ENCODE data around the gene KLHL7.
"Not testable (repeated sequence)": the region's sequence is repeated elsewhere in the genome, so short reads cannot be mapped to it uniquely, and the experiment has no call there.

KLHL7 gene

DNA sequence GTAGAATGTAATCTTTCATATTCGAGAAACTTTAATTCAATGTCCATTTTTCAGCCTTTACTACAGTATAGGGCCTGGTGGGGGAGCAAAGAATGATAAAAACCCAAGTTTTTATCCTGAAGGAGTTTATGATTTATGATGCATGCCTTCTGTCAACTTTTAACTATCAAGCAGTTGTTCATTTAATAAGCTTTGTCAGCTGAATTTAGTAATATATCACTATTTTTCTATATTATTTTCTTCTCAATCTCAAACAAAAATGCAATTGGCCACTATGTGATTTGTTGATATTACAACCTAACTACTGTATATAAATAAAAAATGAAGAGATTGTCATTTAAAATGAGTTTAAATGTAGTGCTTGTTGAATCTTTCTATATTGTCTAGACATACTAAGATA, 78.7 kb downstream of the KLHL7 start:
- no peak for DNase-seq

DNA sequence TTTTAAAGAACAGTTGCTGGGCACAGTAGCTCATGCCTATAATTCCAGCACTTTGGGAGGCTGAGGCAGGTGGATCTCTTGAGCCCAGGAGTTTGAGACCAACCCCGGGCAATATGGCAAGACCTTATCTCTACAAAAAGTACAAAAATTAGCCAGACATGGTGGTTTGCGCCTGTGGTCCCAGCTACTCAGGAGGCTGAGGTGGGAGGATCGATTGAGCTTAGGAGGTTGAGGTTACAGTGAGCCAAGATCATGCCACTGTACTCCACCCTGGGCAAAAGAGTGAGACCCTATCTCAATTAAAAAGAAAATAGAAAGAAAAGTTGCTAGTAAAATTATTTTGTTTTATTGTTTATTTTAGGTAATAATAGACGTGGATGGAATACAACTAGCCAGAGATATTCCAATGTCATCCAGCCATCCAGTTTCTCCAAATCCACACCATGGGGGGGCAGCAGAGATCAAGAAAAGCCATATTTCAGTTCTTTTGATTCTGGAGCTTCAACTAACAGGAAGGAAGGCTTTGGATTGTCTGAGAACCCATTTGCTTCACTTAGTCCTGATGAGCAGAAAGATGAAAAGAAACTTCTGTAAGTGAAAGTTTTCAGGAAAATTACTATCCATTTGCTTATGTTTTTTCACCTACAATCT, 79.2 kb downstream of the KLHL7 start:
- peak; percentile 68 for DNase-seq

DNA sequence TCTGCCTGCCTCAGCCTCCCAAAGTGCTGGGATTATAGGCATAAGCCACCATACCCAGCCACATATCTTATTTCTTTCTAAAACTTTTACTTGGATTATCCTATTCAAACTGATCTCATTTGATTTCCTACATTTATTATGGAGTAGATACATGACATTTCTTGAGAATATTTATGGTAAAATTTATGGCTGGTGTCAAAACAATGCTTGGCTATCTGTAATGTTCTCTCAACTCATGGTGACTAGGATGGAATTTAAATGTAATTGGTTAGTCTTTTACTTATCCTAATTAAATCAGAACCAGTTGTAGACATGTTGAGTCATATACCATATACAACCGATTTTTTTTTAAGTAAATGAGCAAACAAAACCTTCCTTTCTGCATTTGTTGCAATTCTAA, 80.4 kb downstream of the KLHL7 start:
- no peak for DNase-seq

DNA sequence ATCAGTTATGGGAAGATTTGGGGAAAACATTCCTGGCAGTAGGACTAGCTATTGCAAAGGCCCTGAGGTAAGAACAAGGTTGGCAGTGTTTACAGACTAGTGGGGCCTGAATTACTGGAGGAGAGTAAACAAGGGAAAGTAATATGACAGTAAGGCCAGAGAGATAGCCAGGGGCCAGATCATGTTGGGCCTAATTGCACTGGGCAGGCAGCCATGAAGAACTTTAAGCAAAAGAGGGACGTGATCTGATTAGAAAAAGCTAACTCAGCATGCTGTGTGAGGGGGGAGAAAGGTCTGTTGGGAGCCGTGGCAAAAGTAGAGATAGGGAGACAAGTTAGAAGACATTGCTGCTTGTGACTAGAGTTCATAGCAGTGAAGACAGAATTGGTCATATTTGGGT, 85.4 kb downstream of the KLHL7 start:
- peak; percentile 91 for DNase-seq

DNA sequence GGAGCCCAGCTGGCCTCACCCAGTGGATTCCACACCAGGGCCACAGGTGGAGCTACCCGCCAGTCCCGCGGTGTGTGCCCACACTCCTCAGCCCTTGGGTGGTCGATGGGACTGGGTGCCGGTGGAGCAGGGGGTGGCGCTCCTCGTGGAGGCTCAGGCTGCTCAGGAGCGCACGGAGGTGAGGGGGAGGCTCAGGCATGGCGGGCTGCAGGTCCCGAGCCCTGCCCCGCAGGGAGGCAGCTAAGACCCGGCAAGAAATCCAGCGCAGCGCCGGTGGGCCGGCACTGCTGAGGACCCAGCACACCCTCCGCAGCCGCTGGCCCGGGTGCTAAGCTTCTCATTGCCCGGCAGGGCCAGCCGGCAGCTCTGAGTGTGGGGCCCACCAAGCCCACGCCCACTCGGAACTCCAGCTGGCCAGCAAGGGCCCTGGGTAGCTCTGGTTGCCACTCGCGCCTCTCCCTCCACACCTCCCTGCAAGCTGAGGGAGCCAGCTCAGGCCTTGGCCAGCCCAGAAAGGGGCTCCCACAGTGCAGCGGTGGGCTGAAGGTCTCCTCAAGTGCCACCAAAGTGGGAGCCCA, 88.2 kb downstream of the KLHL7 start:
- DNase-seq, result not testable (repeated sequence)

DNA sequence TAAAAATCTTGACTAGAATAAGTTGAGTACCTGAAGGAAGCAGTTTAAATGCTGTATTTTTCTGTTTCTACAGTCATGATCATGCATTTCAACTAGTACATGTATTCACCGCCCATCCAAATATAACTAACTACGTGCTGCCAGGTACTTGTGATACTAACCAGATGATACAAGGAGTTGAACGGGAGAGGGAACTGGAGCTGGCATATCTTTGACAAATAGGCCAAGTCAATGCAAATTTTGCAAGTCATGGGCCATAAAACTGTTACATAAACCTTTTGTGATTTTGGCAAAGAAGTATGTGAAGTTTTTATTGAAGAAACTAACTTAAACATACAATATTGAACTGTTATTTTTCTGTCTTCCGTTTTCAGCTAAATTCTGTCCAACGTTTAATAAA, 90.7 kb downstream of the KLHL7 start:
- no peak for DNase-seq

DNA sequence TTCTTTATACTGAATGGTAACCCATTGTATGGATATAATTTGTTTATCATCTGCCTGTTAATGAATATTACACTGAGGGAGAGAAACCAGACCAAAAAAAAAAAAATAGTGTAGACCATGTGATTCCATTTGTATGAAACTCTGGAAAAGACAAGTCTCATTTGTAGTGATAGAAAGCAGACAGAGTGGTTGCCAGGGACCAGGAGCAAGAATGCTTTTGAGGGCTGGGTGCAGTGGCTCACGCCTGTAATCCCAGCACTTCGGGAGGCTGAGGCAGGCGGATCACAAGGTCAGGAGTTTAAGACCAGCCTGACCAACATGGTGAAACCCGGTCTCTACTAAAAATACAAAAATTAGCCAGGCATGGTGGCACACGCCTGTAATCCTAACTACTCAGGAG, 92.2 kb downstream of the KLHL7 start:
- not testable (repeated sequence) for DNase-seq

DNA sequence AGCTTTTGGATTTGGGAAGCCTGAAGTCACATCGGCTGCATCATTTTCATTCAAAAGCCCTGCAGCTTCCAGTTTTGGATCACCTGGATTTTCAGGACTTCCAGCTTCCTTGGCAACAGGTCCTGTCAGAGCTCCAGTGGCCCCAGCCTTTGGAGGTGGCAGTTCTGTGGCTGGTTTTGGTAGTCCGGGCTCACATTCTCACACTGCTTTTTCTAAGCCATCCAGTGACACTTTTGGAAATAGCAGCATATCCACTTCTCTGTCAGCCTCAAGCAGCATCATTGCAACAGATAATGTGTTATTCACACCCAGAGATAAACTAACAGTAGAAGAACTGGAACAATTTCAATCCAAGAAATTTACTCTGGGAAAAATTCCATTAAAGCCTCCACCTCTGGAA, 94.7 kb downstream of the KLHL7 start:
- no peak for DNase-seq

DNA sequence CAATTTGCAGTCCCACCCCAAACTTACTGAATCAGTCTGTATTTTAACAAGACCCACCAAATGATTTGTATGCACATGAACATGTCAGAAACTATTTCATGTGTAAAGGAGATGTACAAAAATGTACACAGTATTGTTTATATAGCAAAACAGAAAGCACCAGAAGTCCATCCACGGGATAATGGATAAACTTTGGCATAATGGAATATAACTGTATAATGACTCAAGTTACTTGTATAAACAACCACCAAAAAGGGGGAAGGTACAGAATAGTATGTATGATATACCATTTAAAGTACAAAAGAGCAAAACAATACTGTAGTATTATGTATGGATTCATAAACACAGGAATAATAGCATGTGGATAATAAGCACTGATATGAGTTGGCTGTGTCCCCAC, 98.7 kb downstream of the KLHL7 start:
- no peak for DNase-seq

DNA sequence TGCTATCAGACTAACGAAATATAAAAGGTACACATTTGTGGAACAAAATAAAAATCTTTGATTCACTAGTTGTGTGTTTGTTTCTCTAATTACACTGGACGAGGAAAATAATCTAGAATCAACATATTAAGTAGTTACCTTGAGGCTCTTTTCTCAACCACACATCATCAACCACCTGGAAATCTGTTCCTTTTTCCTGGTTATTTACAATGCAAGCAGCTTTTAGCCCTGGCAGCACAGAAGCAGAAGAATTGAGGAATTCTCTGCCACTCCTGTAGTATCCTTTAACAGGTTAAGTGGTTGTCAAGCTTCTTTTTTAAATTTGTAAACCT, 100.0 kb downstream of the KLHL7 start:
- no peak for DNase-seq

DNA sequence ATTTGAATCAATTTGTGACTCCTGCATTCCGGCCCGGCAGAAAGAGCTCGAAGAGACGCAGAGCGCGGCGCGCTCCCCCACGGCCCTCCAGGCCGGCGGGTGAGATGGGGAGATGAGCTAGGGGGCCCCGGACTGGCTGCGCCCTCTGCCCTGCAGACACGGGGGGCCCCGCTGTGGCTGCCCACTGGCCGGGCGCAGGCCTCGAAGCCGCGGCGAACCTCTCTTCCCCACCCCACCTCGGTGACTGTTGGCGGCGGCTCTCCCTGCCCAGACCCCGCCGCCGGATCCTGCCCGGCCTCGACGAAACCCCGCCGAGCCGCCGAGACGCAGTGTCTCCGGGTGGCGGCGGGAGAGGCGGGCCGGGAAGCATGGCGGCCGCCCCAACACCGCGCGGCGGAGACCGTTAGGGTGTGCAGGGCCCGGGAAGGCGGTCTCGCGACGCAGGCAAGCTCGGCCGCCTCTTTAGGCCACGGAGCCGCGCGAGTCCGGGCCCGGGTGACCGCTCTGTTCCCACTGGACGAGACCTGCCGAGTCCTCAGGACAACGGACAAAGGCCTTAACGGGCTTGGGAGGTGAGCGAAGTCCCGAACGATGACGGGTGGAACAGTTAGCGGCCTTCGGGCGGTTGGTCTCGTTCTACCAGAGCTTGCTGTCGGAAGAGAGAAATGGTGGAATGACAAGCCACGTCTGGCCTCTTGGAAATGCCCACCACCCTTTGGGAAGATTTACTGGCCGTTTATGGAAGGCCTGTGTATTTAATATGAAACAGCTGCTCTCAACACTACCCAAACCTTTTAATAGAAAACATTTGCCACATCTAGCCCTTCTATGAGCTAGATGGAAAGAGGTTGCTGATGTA, 100.6 kb downstream of the KLHL7 start:
- no peak for DNase-seq

DNA sequence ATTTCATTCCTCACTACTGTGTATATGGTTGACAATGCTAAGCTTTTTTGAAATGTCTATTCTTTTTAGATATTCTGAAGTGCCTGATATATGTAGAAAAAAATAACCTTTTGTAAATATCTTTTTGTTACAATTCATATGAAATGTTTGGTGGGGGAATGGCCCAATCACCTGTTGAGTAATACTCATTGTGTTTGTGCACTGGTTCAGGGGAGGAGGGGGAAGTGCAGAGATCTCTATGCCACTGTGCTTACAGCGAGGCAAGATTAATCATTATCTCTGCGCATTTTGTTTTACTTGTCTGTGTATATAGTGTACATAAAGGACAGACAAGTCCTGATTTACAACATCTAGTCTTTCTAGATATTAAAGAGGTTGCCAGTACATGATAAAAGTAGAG, 101.4 kb downstream of the KLHL7 start:
- no peak for DNase-seq

DNA sequence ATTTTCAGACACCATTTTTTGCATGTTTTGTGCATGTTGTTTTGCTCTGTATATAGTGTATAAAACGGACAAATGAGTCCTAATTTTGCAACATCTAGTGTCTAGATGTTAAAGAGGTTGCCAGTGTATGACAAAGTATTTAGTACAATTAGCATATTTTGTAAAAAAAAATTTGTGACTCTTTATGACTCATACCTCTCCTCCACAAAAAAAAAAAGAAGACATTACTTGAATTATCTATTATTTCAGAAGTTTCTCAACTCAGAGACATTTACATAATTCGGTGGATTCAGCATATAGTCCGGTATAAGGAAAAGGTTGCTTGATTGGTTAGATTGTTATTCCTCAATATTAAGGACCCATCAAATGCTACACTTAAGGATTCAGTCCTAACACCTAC, 102.3 kb downstream of the KLHL7 start:
- no peak for DNase-seq

DNA sequence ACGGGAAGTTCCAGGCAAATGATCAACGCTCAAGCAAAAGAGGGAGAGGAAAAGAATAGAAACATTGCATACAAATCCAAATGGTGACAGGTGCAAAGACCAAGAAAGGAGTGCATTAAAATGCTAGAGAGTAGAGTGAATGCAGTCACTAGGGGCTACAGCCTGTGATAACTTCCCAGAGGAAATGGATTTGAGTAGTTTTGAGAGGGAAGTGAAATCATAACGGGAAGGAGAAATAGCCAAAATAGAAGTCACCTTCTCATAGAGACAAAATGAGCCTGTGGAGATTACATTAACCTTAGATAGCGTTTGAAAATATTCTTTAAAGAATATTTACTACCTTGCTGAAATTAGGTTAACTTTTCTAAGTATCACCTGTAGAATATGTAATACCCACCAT, 102.7 kb downstream of the KLHL7 start:
- no peak for DNase-seq

DNA sequence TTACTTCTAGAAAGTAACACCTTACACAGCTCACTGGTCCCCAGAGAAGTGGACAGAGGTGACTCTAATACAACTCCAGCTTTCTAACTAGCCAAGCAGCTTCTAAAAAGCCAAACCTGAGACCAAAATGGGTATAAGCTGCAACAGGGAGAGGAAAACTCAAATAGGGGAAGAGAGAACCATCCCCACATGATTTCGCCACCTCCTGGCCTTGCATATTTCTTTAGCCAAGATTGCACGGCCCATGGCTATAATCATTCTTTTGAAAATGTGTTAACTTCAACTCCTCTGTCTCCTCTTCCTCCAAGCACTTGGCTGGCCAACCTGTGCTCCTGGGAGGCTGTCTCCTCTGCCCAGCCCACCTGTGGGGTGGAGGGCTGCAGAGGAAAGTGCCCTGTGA, 104.9 kb downstream of the KLHL7 start:
- no peak for DNase-seq

DNA sequence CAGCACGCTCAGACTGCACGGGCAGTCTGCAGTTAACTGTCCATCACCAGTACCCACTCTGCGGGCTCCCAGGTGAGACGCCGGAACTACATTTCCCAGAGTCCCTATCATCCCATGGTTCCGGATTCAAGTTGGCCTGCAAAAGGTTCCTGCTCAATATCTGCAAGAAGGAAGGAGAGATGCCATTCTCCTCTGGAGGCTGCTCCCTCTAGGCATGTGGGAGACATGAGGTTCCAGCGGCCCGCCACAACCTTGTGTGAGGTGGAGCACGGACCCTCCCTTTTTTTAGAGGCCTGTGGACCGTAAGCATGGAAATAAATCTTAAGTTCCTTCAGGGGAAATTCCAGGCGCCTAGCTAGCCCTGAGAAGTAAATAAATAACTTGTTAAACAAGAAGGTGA, 106.0 kb downstream of the KLHL7 start:
- no peak for DNase-seq

DNA sequence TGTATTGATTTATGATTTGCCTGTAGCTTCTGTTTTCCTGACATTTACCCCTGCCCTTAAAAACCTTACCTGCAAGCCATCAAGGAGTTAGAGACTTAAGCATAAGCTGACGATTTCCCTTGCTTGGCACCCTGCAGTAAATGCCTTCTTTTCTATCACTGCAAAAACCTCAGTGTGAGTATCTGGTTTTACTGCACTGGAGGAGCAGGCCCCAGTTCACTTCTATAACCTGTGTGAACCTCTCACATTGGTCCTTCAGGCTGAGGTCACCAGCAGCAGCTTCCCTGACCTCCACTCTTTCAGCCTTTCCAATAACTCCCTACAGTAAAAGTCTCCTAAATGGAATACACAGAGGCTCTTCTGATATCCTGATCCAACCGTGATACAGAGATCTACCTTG, 106.8 kb downstream of the KLHL7 start:
- no peak for DNase-seq

DNA sequence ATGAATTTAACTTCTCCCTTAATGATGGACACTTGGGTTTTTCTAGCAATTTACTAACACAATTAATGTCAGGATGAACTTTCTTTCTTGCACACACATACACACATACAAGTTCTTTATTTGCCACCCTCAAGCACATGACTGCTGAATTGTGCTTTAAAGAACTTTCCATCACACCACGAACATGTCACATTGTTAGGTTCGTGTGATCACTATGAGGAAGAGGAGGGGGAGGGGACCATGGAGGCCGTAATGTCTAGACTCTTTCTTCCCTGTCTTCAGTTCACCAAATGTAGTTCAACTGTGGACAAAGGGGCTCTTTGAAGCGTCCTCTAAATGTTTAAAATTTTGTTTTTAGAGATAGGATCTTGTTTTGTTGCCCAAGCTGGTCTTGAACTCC, 107.3 kb downstream of the KLHL7 start:
- no peak for DNase-seq

DNA sequence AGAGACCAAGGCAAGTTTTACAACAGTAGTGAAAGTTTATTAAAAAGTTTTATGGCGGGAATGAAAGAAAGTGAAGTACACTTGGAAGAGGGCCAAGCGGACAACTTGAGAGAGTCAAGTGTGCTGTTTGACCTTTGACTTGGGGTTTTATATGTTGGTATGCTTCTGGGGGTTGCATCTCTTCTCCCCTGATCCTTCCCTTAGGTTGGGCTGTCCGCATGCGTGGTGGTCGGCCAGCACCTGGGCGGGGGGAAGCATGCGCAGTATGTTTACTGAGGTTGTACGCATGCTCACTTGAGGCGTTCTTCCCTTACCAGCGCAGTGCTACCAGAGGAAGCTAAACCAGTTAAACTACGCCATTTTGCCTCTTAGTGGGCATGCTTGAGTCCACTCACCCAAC, 108.2 kb downstream of the KLHL7 start:
- no peak for DNase-seq

DNA sequence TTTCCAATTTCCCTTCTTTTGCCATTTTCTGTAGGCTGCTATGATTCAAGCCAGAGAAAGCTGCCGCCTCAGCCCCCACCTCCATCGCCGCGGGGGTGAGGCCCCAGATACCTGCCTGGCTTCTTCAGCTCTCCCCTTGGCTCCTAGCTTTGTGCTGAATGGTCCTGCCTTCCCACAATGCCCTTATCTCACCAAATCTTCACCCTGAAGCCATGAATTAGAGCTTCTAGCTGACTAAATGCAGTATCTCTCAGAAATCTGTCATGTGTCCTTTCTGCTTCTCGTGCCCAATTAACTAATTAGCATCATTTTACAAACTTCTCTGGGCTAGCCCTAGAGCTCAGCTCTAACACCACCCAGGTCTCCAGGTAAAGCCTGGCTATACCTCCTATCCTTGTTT, 108.8 kb downstream of the KLHL7 start:
- no peak for DNase-seq

DNA sequence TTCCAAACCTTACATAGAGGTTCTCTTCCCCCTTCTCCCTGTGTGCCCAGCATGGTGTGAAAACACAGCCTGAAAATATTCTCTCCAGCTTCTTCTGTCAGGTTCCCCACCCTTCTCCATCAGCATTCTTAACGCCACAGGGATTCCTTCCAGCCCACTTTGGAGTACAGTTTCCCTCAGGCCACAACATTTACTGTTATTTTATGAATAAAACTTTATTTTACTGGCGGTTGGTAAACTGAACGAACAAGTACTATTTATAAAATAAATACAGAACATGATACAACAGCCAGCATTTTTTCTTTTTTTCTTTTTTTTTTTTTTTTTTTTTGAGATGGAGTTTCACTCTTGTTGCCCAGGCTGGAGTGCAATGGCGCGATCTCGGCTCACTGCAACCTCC, 109.4 kb downstream of the KLHL7 start:
- DNase-seq, result no peak

DNA sequence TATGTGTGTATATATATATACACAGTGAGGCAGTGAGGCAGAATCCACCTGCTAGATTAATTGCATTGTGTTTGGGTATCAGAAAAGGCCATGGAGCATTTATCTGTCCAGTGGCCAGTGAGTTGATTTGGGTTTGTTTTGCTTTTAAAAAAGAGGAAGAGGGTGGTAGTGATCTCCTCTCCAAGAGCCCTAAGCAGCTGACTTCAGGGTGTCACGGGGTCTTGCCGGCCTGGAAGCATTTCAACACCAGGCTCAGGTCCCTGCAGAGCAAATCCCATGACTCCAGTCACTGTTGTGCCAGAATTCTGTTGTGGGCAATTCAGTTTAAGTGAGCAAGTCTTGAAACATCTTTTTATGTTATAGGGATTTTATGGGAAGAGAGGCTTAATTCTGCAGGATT, 110.4 kb downstream of the KLHL7 start:
- no peak for DNase-seq

DNA sequence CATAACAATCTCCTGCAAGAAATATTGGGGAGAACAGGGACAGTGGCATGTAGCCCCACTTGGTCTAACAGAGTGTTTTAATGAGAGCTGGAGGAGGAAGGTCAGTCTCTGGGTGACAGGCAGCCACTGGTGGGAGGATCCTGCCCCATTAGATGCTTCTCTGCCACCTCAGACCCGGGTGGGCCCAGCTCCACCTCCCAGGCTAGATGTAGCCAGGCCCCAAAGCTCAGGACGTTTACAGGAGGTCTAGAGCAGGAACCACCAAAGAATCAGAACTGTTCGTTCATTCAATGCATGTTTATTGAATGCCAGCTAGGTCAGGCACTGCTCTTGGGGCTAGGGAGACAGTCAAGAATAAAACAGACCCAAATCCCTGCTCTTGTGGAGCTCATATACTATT, 112.6 kb downstream of the KLHL7 start:
- DNase-seq, result no peak

DNA sequence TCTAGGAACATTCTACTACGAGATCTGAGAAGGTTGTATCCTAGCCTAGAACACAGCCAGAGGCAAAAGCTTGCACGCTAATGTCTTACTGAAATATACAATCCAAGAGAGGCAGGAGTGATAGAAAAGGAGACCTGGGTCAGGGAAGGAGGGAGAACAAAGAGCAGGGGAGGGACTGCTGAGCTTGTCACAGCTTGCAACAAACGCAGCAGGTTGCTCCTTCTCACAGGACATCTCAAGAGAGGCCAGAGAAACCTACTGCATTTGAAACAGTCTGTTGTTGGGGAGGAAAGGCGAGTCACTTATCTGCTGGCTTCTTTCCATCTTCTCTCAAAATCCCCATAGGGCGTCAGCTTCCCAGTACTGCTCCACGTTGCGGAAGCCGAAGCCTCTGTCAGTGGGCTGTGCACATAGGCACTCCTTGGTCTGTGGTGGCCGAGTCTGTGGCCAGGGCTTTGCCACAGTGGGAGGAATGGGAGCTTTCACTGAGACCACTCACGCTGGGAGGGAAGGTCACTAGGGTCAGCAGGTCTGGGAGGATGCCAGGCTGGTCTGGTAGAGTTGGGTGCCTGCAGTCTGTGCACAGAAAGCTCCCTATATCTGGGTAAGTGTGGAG, 115.2 kb downstream of the KLHL7 start:
- no peak for DNase-seq
